ENCODE data around the gene TTC7B. TPM values are rescaled to one million over a fixed set of nuclear protein-coding genes. Genes with fewer than 3 reads are reported as not detected.
A peak's percentile ranks its signal among the peaks of the same experiment; 100 is the strongest.

Gene TTC7B
- total RNA-seq, 1 experiment from 2014 or later, result 70.6 TPM

- RAD21 ChIA-PET (ENCODE audit: low non-redundant PET in 1 of 2, low total read pairs in 2 of 2, uncharacterized antibody in 2 of 2, unreplicated experiment in 2 of 2), result interaction anchor here in 1 of 2 experiments (1.1 kb wide), 1 partner anchor 93 kb away, joined by 3 read pairs; no protein-coding TSS in a partner anchor
- CTCF ChIA-PET, result interaction anchor here (1.0 kb wide), 1 partner anchor 51 kb away, joined by 3 read pairs; no protein-coding TSS in a partner anchor
- peak overlapping the region; percentile 72; the same call in 1 of the 2 replicates for H3K27ac ChIP-seq (ENCODE audit: low read depth, low read length)
- ATAC-seq, result no peak; the same call in 1 of the 2 replicates
- H3K4me3 ChIP-seq (replicated peaks in 1 of 2; ENCODE audit: low read depth in 1 of 2, low read length in 2 of 2), result peak overlapping the region in 1 of 2 experiments; percentile 48; a peak in 2 of 4 replicates
- peak overlapping the region; percentile 49 for H3K9ac ChIP-seq (ENCODE audit: low read length)
- POLR2A ChIA-PET, result no interaction called here
- H3K9me2 ChIP-seq (ENCODE audit: insufficient read depth), result no peaks in the 10 kb centered on the region
- H4K20me1 ChIP-seq (ENCODE audit: insufficient read depth), result no peaks in the 10 kb centered on the region
- H3K36me3 ChIP-seq (ENCODE audit: control insufficient read depth in 1 of 2, insufficient read depth in 2 of 2, low read length in 2 of 2), result no peaks in the 10 kb centered on the region
- intact Hi-C loops (cut with micrococcal nuclease), result no loop called here
- H3K4me2 ChIP-seq (ENCODE audit: low read length), result peak overlapping the region; percentile 83
- TSS peak; percentile 96 for BruUV-seq (replicated peaks)
- H3K79me2 ChIP-seq (ENCODE audit: insufficient read depth, low read length), result no peaks in the 10 kb centered on the region
- H3K9me3 ChIP-seq (ENCODE audit: control insufficient read depth in 1 of 2, insufficient read depth in 1 of 2, low read depth in 1 of 2, low read length in 2 of 2), result no peaks in the 10 kb centered on the region
- H3K27me3 ChIP-seq (ENCODE audit: insufficient read depth, low read length), result no peaks in the 10 kb centered on the region
- DNase-seq (ENCODE audit: low read depth, low spot score), result no peak
- TF ChIP-seq TCF7L2 (IDR thresholded peaks at IDR 0.05; ENCODE audit: borderline replicate concordance, extremely low read depth, insufficient read depth, insufficient read length) (no peak), ZNF274 (IDR thresholded peaks at IDR 0.05; ENCODE audit: low read depth, low read length) (no peak), EGR1 (IDR thresholded peaks at IDR 0.05; ENCODE audit: low read depth) (no peak), CTCF (IDR thresholded peaks at IDR 0.05 in 2 of 3, conservative IDR thresholded peaks at IDR 0.05 in 1 of 3; ENCODE audit: borderline replicate concordance in 1 of 3, insufficient read depth in 1 of 3, low read depth in 2 of 3, low read length in 2 of 3) (no peak), POLR2A (IDR thresholded peaks at IDR 0.05; ENCODE audit: borderline replicate concordance, extremely low read depth, insufficient read depth, insufficient read length) (no peak), POLR2AphosphoS5 (IDR thresholded peaks at IDR 0.05; ENCODE audit: low read depth, low read length) (no peak), JUND (IDR thresholded peaks at IDR 0.05) (no peak), ZFX (IDR thresholded peaks at IDR 0.05) (no peak), FOSL1 (IDR thresholded peaks at IDR 0.05; ENCODE audit: low read depth) (no peak), EZH2 (IDR thresholded peaks at IDR 0.05) (no peak), ATF3 (IDR thresholded peaks at IDR 0.05) (no peak), REST (IDR thresholded peaks at IDR 0.05; ENCODE audit: low read depth) (no peak)
- H2AFZ ChIP-seq (ENCODE audit: low read depth, low read length, poor library complexity, severe bottlenecking), result peak overlapping the region; percentile 98
- peaks cover 24 to 44% of the 10 kb centered on the region in 2 experiments for H3K4me1 ChIP-seq (ENCODE audit: control insufficient read depth in 1 of 2, insufficient read depth in 2 of 2, low read length in 2 of 2)
Measured at GRCh38 chr14:90851327-90852036, 35.3 kb upstream of the TTC7B start.
